Measurements from ENCODE around the gene FBLIM1.
"Not testable (repeated sequence)": the region's sequence is repeated elsewhere in the genome, so short reads cannot be mapped to it uniquely, and the experiment has no call there.

FBLIM1 gene

GRCh38 chr1:15785683-15786082, 27.1 kb downstream of the FBLIM1 start:
- FAIRE-seq: no peak
- TF ChIP-seq POLR2A (IDR thresholded peaks at IDR 0.05; ENCODE audit: low read depth, low read length): no peak
- DNase-seq (ENCODE audit: insufficient read length, low spot score): no peak

GRCh38 chr1:15786581-15786980, 28.0 kb downstream of the FBLIM1 start:
- no peak for DNase-seq (ENCODE audit: insufficient read length, low spot score)
- FAIRE-seq: no peak
- TF ChIP-seq POLR2A (IDR thresholded peaks at IDR 0.05; ENCODE audit: low read depth, low read length): no peak

- FAIRE-seq: no peak
- TF ChIP-seq POLR2A (IDR thresholded peaks at IDR 0.05; ENCODE audit: low read depth, low read length): no peak
- no peak for DNase-seq (ENCODE audit: insufficient read length, low spot score)
These were observed 30.2 kb downstream of the FBLIM1 start for GRCh38 chr1:15788624-15789301.

- TF ChIP-seq POLR2A (IDR thresholded peaks at IDR 0.05; ENCODE audit: low read depth, low read length): no peak
- FAIRE-seq: no peak
- no peak for DNase-seq (ENCODE audit: insufficient read length, low spot score)
These were observed 37.5 kb downstream of the FBLIM1 start for GRCh38 chr1:15796086-15796462.

GRCh38 chr1:15797614-15798390, 39.2 kb downstream of the FBLIM1 start:
- no peak for FAIRE-seq
- DNase-seq (ENCODE audit: insufficient read length, low spot score): no peak
- TF ChIP-seq POLR2A (IDR thresholded peaks at IDR 0.05; ENCODE audit: low read depth, low read length): no peak

- DNase-seq (ENCODE audit: insufficient read length, low spot score): peak; percentile 62
- no peak for TF ChIP-seq POLR2A (IDR thresholded peaks at IDR 0.05; ENCODE audit: low read depth, low read length)
- no peak for FAIRE-seq
These were observed 40.6 kb downstream of the FBLIM1 start for GRCh38 chr1:15799004-15799867.

- DNase-seq (ENCODE audit: insufficient read length, low spot score) (peak; percentile 47), FAIRE-seq (no peak)
- TF ChIP-seq POLR2A (IDR thresholded peaks at IDR 0.05; ENCODE audit: low read depth, low read length): no peak
These were observed 41.6 kb downstream of the FBLIM1 start for GRCh38 chr1:15799928-15800835.

- FAIRE-seq (no peak), DNase-seq (ENCODE audit: insufficient read length, low spot score) (no peak)
- no peak for TF ChIP-seq POLR2A (IDR thresholded peaks at IDR 0.05; ENCODE audit: low read depth, low read length)
These were observed 43.8 kb downstream of the FBLIM1 start for GRCh38 chr1:15802234-15802965.

- no peak for FAIRE-seq
- no peak for TF ChIP-seq POLR2A (IDR thresholded peaks at IDR 0.05; ENCODE audit: low read depth, low read length)
- DNase-seq (ENCODE audit: insufficient read length, low spot score): no peak
These were observed 44.8 kb downstream of the FBLIM1 start for GRCh38 chr1:15803380-15803779.

GRCh38 chr1:15804060-15804459, 45.5 kb downstream of the FBLIM1 start:
- no peak for TF ChIP-seq POLR2A (IDR thresholded peaks at IDR 0.05; ENCODE audit: low read depth, low read length)
- no peak for DNase-seq (ENCODE audit: insufficient read length, low spot score)
- FAIRE-seq: no peak

- TF ChIP-seq POLR2A (IDR thresholded peaks at IDR 0.05; ENCODE audit: low read depth, low read length): no peak
- DNase-seq (ENCODE audit: insufficient read length, low spot score): no peak
- FAIRE-seq: no peak
These were observed 48.5 kb downstream of the FBLIM1 start for GRCh38 chr1:15807121-15807520.

- FAIRE-seq; DNase-seq (ENCODE audit: insufficient read length, low spot score): not testable (repeated sequence)
These were observed 49.0 kb downstream of the FBLIM1 start, which contains the start of gene UQCRHL for GRCh38 chr1:15807549-15807948. Gene UQCRHL (minus strand): TSS chr1:15807649. CDS start chr1:15807649, 0 bp downstream.

GRCh38 chr1:15808955-15809354, 50.4 kb downstream of the FBLIM1 start:
- no peak for TF ChIP-seq POLR2A (IDR thresholded peaks at IDR 0.05; ENCODE audit: low read depth, low read length)
- no peak for FAIRE-seq
- DNase-seq (ENCODE audit: insufficient read length, low spot score): no peak

Data from H54 (cell line).